GM12878 (cell line): ENCODE measurements around the gene PKM. TPM values are rescaled to one million over a fixed set of nuclear protein-coding genes. Genes with fewer than 3 reads are reported as not detected.

Experiments
- ATAC-seq: fragments of 200-7000 bp; cut with Tn5 transposase; 3 replicates; pipeline ENCODE4 v1.9.1; 2020; ENCODE audit warnings: mild to moderate bottlenecking, moderate library complexity
- BruUV-seq: library from RNA; stranded (reverse); fragments of 400-500 nt; replicated peaks from 2 replicates; lab custom pipeline; 2021; lab: Mats Ljungman, UMichigan
- CTCF ChIA-PET: fragments of 300-600 bp; sonication (Branson Sonifier 250); formaldehyde crosslinking; extraction: SDS; loops from one replicate; lab custom pipeline; 2021; ENCODE audit warnings: inconsistent platforms; lab: Yijun Ruan, JAX
- POLR2A ChIA-PET: fragments of 350-600 bp; formaldehyde crosslinking; extraction: SDS; loops from one replicate; lab custom pipeline; 2021; ENCODE audit warnings: inconsistent platforms; lab: Charles Lee
- RAD21 ChIA-PET: fragments of 300-600 bp; sonication (Branson Sonifier 250); formaldehyde crosslinking; loops from one replicate; lab custom pipeline; 2023; ENCODE audit warnings: antibody characterized with exemption; ENCODE audit not compliant: unreplicated experiment; lab: Charles Lee
- SMC1A ChIA-PET: fragments of 300-600 bp; sonication (Branson Sonifier 250); formaldehyde crosslinking; loops from one replicate; lab custom pipeline; 2023; ENCODE audit not compliant: unreplicated experiment, uncharacterized antibody; lab: Charles Lee
- DNase-seq: peaks from one replicate; pipeline ENCODE4 v3.0.0-alpha.2; 2011; ENCODE audit warnings: low read depth, low spot score
- FAIRE-seq: peaks from 3 replicates; lab custom pipeline; 2011; peaks lifted over from hg19 to GRCh38; lab: Jason Lieb, UNC
- H2AFZ ChIP-seq: 2 replicates; pipeline ENCODE4 v1.6.0; 2011; ENCODE audit warnings: low read depth, low read length, control low read depth; ENCODE audit not compliant: control insufficient read depth
- H3K27ac ChIP-seq: 2 replicates; pipeline ENCODE4 v1.5.1; 2011; ENCODE audit warnings: control low read depth; ENCODE audit not compliant: control insufficient read depth, insufficient read depth
- H3K27me3 ChIP-seq, 2 experiments: replicated peaks in 1 of 2; 2 replicates each; pipeline versions ENCODE4 v1.6.0 to v1.6.1; 2011; ENCODE audit warnings: low read length in 1 of 2; ENCODE audit not compliant: control insufficient read depth in 2 of 2, insufficient read depth in 2 of 2
- H3K36me3 ChIP-seq, 2 experiments: 2 replicates each; pipeline ENCODE4 v1.5.1; 2011; ENCODE audit warnings: low read length in 1 of 2; ENCODE audit not compliant: control insufficient read depth in 2 of 2, insufficient read depth in 2 of 2
- H3K4me1 ChIP-seq: 2 replicates; pipeline ENCODE4 v1.6.1; 2011; ENCODE audit warnings: mild to moderate bottlenecking, low read length, moderate library complexity, mixed read lengths; ENCODE audit not compliant: control insufficient read depth, insufficient read depth
- H3K4me2 ChIP-seq: 2 replicates; pipeline ENCODE4 v1.6.0; 2011; ENCODE audit warnings: control low read depth; ENCODE audit not compliant: control insufficient read depth, insufficient read depth
- H3K4me3 ChIP-seq: fragments of 200-600 bp; sonication (generic); 2 replicates; pipeline ENCODE4 v1.5.1; 2016
- H3K79me2 ChIP-seq: 2 replicates; pipeline ENCODE4 v1.6.0; 2011; ENCODE audit warnings: low read length; ENCODE audit not compliant: control insufficient read depth, insufficient read depth
- H3K9ac ChIP-seq: 2 replicates; pipeline ENCODE4 v1.8.0; 2011; ENCODE audit warnings: low read length, control low read depth, mixed read lengths; ENCODE audit not compliant: control insufficient read depth, insufficient read depth
- H3K9me3 ChIP-seq: replicated peaks from 3 replicates; pipeline ENCODE4 v1.5.1; 2011; ENCODE audit warnings: mild to moderate bottlenecking, low read length; ENCODE audit not compliant: control insufficient read depth, insufficient read depth
- H4K20me1 ChIP-seq: 2 replicates; pipeline ENCODE4 v1.6.0; 2011; ENCODE audit not compliant: control insufficient read depth, insufficient read depth
- CHD4 ChIP-seq: fragments of 200-600 bp; sonication (generic); IDR thresholded peaks from 2 replicates; pipeline ENCODE4 v1.6.1; 2016; ENCODE audit warnings: mild to moderate bottlenecking
- E2F4 ChIP-seq: IDR thresholded peaks from 2 replicates; pipeline ENCODE4 v1.6.1; 2012; ENCODE audit warnings: low read depth, low read length, improper control_type of control experiment
- EGR1 ChIP-seq, 2 experiments: IDR thresholded peaks; 1 replicate in 1 of 2; 2 replicates in 1 of 2; pipeline ENCODE4 v1.6.1; 2011 to 2012; ENCODE audit warnings: low read depth in 2 of 2, low read length in 2 of 2, borderline replicate concordance in 1 of 2, mild to moderate bottlenecking in 1 of 2, moderate library complexity in 1 of 2
- JUND ChIP-seq: IDR thresholded peaks from 2 replicates; pipeline ENCODE4 v1.6.1; 2012; ENCODE audit warnings: low read depth, mild to moderate bottlenecking, low read length, improper control_type of control experiment, moderate library complexity
- MEF2A ChIP-seq: IDR thresholded peaks from 2 replicates; pipeline ENCODE4 v1.6.1; 2011; ENCODE audit warnings: low read depth, mild to moderate bottlenecking, low read length, moderate library complexity; ENCODE audit not compliant: insufficient read depth
- NRF1 ChIP-seq: conservative IDR thresholded peaks from 2 replicates; pipeline ENCODE4 v1.6.1; 2011; ENCODE audit warnings: mild to moderate bottlenecking, low read depth, low read length, improper control_type of control experiment
- POLR2AphosphoS2 ChIP-seq: IDR thresholded peaks from 2 replicates; pipeline ENCODE4 v1.6.1; 2011; ENCODE audit warnings: low read depth, mild to moderate bottlenecking, low read length, improper control_type of control experiment, moderate library complexity
- POLR2AphosphoS5 ChIP-seq: IDR thresholded peaks from 2 replicates; pipeline ENCODE4 v1.6.1; 2011; ENCODE audit warnings: mild to moderate bottlenecking, low read length, inconsistent platforms
- SREBF2 ChIP-seq: IDR thresholded peaks from 2 replicates; pipeline ENCODE4 v1.6.1; 2012; ENCODE audit warnings: mild to moderate bottlenecking, low read length
- ZNF217 ChIP-seq: fragments of 450-650 bp; IDR thresholded peaks from 2 replicates; pipeline ENCODE4 v1.6.1; 2017; ENCODE audit warnings: antibody characterized with exemption, mild to moderate bottlenecking
- whole genome bisulfite sequencing: methylation state at CpG from one replicate; pipeline ENCODE4 v1.1.6; 2016; ENCODE audit warnings: low lambda C conversion rate; ENCODE audit not compliant: insufficient replicate concordance, insufficient coverage; ENCODE audit errors: missing lambda C conversion rate; 5-methylcytosine and 5-hydroxymethylcytosine counted together
- in situ Hi-C: fragments of 300-500 bp; cut with MboI; formaldehyde crosslinking; loops from 9 replicates; pipeline ENCODE4 v1.14.3; 2018; ENCODE audit warnings: mixed read lengths
- intact Hi-C: fragments of 100-400 bp; cut with micrococcal nuclease; formaldehyde crosslinking; loops from one replicate; pipeline ENCODE4 v1.14.2; 2022; ENCODE audit not compliant: unreplicated experiment
- polyA plus RNA-seq, 11 experiments: library from polyadenylated mRNA; depleted of rRNA in 4 of 11; unstranded in 6 of 11; stranded (reverse) in 5 of 11; fragments of >200 nt; fragmentation: Nextera tagmentation in 4 of 11; fragmentation: Illumina TruSeq in 1 of 11; extraction: Ambion mirVana in 4 of 11; extraction: Trizol in 1 of 11; gene quantifications; 1 replicate in 1 of 11; 2 replicates in 10 of 11; pipeline versions ENCODE4 v1.2.1 to v1.2.3, GENCODE V29; 2011 to 2016; ENCODE audit warnings: inconsistent platforms in 2 of 11, missing spikeins in 2 of 11, low read depth in 1 of 11
- total RNA-seq, 4 experiments: library from RNA; depleted of rRNA in 3 of 4; stranded (reverse); fragments of >200 nt in 3 of 4; fragmentation: Illumina TruSeq in 1 of 4; extraction: Trizol in 1 of 4; gene quantifications; 2 replicates each; pipeline versions ENCODE4 v1.2.1 to v1.2.3, GENCODE V29; 2013 to 2021
- TF ChIP-seq, protein P1 (sequence below): IDR thresholded peaks from 2 replicates; pipeline ENCODE4 v1.6.1; 2012; ENCODE audit warnings: low read depth, low read length, improper control_type of control experiment
- TF ChIP-seq, protein P2 (sequence below): fragments of 450-650 bp; IDR thresholded peaks from 2 replicates; pipeline ENCODE4 v1.6.1; 2017; ENCODE audit warnings: low read depth, mild to moderate bottlenecking, moderate library complexity
- TF ChIP-seq, protein P3 (sequence below): IDR thresholded peaks from 2 replicates; pipeline ENCODE4 v1.6.1; 2011; ENCODE audit warnings: borderline replicate concordance, low read depth, mild to moderate bottlenecking, moderate library complexity, low read length; ENCODE audit not compliant: insufficient read depth, poor library complexity, severe bottlenecking
- TF ChIP-seq, protein P4 (sequence below): fragments of 450-650 bp; IDR thresholded peaks from 2 replicates; pipeline ENCODE4 v1.6.1; 2018; ENCODE audit warnings: mild to moderate bottlenecking, low read depth, moderate library complexity; ENCODE audit not compliant: partially characterized antibody

PKM gene
- total and polyA plus RNA-seq, 10 of the 15 experiments (the other 5 are each of a cell fraction or from before 2014, with no cell fraction given), result 491 to 2,011 (median 1,433) TPM

DNA sequence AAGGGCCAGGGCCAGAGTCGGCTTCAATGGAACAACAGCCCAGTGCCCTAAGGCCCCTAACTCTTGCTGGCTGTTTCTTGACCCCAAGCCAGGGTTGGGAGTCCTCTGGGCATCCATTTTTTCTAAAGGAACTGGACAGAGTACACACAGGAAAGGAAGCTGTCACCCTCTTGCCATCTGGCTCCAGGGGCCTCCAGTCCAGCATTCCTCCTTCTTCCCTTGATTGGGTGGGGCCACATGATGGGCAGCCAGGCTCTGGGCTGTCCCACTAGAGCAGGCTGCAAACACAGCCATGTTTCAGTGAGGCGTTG lies 31.8 kb downstream of the PKM start:
- Histone ChIP-seq H3K9ac (no peak overlapping the region), H3K36me3 (peaks cover 46 to 50% of the 10 kb centered on the region in 2 experiments), H3K4me2 (no peak overlapping the region), H4K20me1 (peaks cover 6% of the 10 kb centered on the region), H2AFZ (no peak overlapping the region), H3K9me3 (no peaks in the 10 kb centered on the region), H3K4me1 (no peaks in the 10 kb centered on the region; the same call in 1 of the 2 replicates), H3K79me2 (no peaks in the 10 kb centered on the region), H3K4me3 (no peak overlapping the region), H3K27me3 (no peaks in the 10 kb centered on the region), H3K27ac (no peak overlapping the region)
- ChIA-PET POLR2A (interaction anchor here (1.9 kb wide), 1 partner anchor 28 kb away, joined by 5 read pairs; no protein-coding TSS in a partner anchor), SMC1A (interaction anchor here (1.1 to 3.7 kb wide), 6 partner anchors 22 to 115 kb away, joined by 3 to 16 read pairs (median 4); no protein-coding TSS in a partner anchor), CTCF (interaction anchor here (1.0 to 4.4 kb wide), 10 partner anchors 22 to 401 kb away, joined by 3 to 27 read pairs (median 6); no protein-coding TSS in a partner anchor), RAD21 (interaction anchor here (0.5 to 1.3 kb wide), 4 partner anchors 28 to 455 kb away, joined by 3 to 6 read pairs (median 4); no protein-coding TSS in a partner anchor)
- in situ Hi-C loops (no loop called here), intact Hi-C loops (loop anchor here (5.0 kb wide), 1 partner anchor 88 kb away; no protein-coding TSS in a partner anchor)
- no peak for ATAC-seq
- TSS peak; percentile 97 for BruUV-seq
- FAIRE-seq, result no peak
- DNase-seq, result no peak
- WGBS, result 100% methylated on average over 2 of the region's 2 CpGs
- TF ChIP-seq POLR2AphosphoS5 (no peak), JUND (no peak), E2F4 (no peak), MEF2A (no peak), ZNF217 (no peak), CHD4 (no peak), NRF1 (no peak), SREBF2 (no peak), POLR2AphosphoS2 (no peak), EGR1 (IDR thresholded peaks at IDR 0.05; ENCODE audit: borderline replicate concordance in 1 of 2, low read depth in 2 of 2, low read length in 2 of 2) (no peak)
- TF ChIP-seq, protein P1, sequence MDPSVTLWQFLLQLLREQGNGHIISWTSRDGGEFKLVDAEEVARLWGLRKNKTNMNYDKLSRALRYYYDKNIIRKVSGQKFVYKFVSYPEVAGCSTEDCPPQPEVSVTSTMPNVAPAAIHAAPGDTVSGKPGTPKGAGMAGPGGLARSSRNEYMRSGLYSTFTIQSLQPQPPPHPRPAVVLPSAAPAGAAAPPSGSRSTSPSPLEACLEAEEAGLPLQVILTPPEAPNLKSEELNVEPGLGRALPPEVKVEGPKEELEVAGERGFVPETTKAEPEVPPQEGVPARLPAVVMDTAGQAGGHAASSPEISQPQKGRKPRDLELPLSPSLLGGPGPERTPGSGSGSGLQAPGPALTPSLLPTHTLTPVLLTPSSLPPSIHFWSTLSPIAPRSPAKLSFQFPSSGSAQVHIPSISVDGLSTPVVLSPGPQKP, result no peak
- TF ChIP-seq, protein P2, sequence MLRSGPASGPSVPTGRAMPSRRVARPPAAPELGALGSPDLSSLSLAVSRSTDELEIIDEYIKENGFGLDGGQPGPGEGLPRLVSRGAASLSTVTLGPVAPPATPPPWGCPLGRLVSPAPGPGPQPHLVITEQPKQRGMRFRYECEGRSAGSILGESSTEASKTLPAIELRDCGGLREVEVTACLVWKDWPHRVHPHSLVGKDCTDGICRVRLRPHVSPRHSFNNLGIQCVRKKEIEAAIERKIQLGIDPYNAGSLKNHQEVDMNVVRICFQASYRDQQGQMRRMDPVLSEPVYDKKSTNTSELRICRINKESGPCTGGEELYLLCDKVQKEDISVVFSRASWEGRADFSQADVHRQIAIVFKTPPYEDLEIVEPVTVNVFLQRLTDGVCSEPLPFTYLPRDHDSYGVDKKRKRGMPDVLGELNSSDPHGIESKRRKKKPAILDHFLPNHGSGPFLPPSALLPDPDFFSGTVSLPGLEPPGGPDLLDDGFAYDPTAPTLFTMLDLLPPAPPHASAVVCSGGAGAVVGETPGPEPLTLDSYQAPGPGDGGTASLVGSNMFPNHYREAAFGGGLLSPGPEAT, result no peak
- TF ChIP-seq, protein P3, sequence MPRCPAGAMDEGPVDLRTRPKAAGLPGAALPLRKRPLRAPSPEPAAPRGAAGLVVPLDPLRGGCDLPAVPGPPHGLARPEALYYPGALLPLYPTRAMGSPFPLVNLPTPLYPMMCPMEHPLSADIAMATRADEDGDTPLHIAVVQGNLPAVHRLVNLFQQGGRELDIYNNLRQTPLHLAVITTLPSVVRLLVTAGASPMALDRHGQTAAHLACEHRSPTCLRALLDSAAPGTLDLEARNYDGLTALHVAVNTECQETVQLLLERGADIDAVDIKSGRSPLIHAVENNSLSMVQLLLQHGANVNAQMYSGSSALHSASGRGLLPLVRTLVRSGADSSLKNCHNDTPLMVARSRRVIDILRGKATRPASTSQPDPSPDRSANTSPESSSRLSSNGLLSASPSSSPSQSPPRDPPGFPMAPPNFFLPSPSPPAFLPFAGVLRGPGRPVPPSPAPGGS, result no peak
- TF ChIP-seq, protein P4, sequence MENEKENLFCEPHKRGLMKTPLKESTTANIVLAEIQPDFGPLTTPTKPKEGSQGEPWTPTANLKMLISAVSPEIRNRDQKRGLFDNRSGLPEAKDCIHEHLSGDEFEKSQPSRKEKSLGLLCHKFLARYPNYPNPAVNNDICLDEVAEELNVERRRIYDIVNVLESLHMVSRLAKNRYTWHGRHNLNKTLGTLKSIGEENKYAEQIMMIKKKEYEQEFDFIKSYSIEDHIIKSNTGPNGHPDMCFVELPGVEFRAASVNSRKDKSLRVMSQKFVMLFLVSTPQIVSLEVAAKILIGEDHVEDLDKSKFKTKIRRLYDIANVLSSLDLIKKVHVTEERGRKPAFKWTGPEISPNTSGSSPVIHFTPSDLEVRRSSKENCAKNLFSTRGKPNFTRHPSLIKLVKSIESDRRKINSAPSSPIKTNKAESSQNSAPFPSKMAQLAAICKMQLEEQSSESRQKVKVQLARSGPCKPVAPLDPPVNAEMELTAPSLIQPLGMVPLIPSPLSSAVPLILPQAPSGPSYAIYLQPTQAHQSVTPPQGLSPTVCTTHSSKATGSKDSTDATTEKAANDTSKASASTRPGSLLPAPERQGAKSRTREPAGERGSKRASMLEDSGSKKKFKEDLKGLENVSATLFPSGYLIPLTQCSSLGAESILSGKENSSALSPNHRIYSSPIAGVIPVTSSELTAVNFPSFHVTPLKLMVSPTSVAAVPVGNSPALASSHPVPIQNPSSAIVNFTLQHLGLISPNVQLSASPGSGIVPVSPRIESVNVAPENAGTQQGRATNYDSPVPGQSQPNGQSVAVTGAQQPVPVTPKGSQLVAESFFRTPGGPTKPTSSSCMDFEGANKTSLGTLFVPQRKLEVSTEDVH, result no peak
